CD4-positive, alpha-beta T cell treated with Interleukin-2 at 100 ng/mL for 4 hours (primary cell): Measurements from ENCODE around the gene PBOV1.

ENCODE experiments used
- DNase-seq: peaks from one replicate; pipeline ENCODE4 v3.0.0-alpha.2; 2020; ENCODE audit warnings: low spot score

PBOV1 gene

GRCh38 chr6:138218449-138218848 is at the start of gene PBOV1:
TSS of gene PBOV1 (minus strand) at chr6:138218491. CDS start at chr6:138218395, 96 bp downstream.
- no peak for DNase-seq

- DNase-seq = no peak
These were observed 47.8 kb upstream of the PBOV1 start for GRCh38 chr6:138266095-138266494.

GRCh38 chr6:138264372-138264880 is 46.1 kb upstream of the PBOV1 start:
- no peak for DNase-seq

- DNase-seq = no peak
These were observed 45.7 kb upstream of the PBOV1 start for GRCh38 chr6:138263963-138264362.

- no peak for DNase-seq
These were observed 43.0 kb upstream of the PBOV1 start for GRCh38 chr6:138261116-138261780.

- no peak for DNase-seq
These were observed 40.7 kb upstream of the PBOV1 start for GRCh38 chr6:138258991-138259390.

GRCh38 chr6:138258197-138258596 is 39.9 kb upstream of the PBOV1 start:
- DNase-seq = no peak

GRCh38 chr6:138257638-138258040 is 39.3 kb upstream of the PBOV1 start:
- no peak for DNase-seq

- no peak for DNase-seq
These were observed 37.2 kb upstream of the PBOV1 start for GRCh38 chr6:138255443-138255842.

GRCh38 chr6:138253731-138254130 is 35.4 kb upstream of the PBOV1 start:
- no peak for DNase-seq

GRCh38 chr6:138250513-138251247 is 32.4 kb upstream of the PBOV1 start:
- DNase-seq = no peak

- no peak for DNase-seq
These were observed 31.8 kb upstream of the PBOV1 start for GRCh38 chr6:138250053-138250452.

- DNase-seq = no peak
These were observed 30.6 kb upstream of the PBOV1 start for GRCh38 chr6:138248878-138249277.

GRCh38 chr6:138248011-138248410 is 29.7 kb upstream of the PBOV1 start:
- no peak for DNase-seq

- DNase-seq = no peak
These were observed 28.6 kb upstream of the PBOV1 start for GRCh38 chr6:138246650-138247440.

GRCh38 chr6:138245751-138246150 is 27.5 kb upstream of the PBOV1 start:
- no peak for DNase-seq

- no peak for DNase-seq
These were observed 24.8 kb upstream of the PBOV1 start for GRCh38 chr6:138242987-138243592.

- no peak for DNase-seq
These were observed 23.6 kb upstream of the PBOV1 start for GRCh38 chr6:138241934-138242333.

GRCh38 chr6:138241381-138241780 is 23.1 kb upstream of the PBOV1 start:
- DNase-seq = no peak

- DNase-seq = no peak
These were observed 22.4 kb upstream of the PBOV1 start for GRCh38 chr6:138240476-138241245.

- DNase-seq = no peak
These were observed 21.5 kb upstream of the PBOV1 start for GRCh38 chr6:138239774-138240173.
